ENCODE measurements around the gene FIBCD1.

DNA sequence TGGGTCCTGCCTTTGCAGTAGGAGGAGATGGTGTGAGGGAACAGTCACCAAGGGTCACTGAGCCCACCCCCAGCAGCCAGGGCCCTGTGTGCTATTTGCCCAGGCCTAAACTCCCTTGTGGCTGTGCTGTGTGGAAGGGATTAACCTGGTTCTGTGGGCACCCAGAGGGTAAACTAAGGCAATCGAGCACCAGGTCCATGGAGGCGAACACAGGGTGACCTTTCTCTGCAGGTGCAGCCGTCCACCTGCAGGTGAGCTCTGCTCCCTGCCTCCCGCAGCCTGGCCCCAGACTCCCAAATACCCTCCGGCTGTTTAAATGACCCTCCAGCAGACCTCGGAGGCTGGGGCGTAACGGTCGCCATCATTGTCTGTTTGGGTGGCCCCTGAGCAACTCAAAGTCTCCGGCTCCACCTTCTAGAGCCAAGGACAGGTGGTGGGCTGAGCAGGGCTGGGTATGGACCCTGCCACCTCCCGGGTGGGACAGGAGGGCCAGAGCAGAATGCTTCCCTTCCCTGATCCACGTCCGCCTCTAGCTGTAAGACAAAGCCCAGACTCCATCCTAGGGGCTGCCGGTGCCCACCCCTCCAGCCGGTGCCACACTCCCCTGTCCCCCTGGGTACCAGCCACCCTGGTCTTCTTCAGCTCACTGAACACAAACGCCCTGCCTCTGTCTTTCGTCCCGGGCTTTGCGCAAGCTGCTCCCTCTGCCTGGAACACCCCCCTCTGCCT is 34.1 kb upstream of the FIBCD1 start:
- TF ChIP-seq POLR2A (IDR thresholded peaks at IDR 0.05; ENCODE audit: low read depth, low read length) (no peak), TAF1 (IDR thresholded peaks at IDR 0.05; ENCODE audit: low read depth, low read length) (no peak), POLR2AphosphoS5 (IDR thresholded peaks at IDR 0.05; ENCODE audit: low read depth, low read length) (no peak)
